Stimulated activated naive CD8-positive, alpha-beta T cell treated with anti-CD3 and anti-CD28 coated beads, Interleukin-15, Interleukin-2, amounts not matched to agents 100 U/mL and 50 U/mL, for 24 hours (primary cell): ENCODE results near the gene CDKN2D.
"Not testable (repeated sequence)": the region's sequence is repeated elsewhere in the genome, so short reads cannot be mapped to it uniquely, and the experiment has no call there.

Experiments
- ATAC-seq: fragments of 150-1000 bp; cut with Tn5 transposase; one replicate; pipeline ENCODE4 v1.10.0; 2021
- DNase-seq: peaks from one replicate; pipeline ENCODE4 v3.0.0; 2021

CDKN2D gene

GRCh38 chr19:10551698-10552301 is 17.0 kb downstream of the CDKN2D start:
- no peak for ATAC-seq
- peak; percentile 61 for DNase-seq

- not testable (repeated sequence) for ATAC-seq, DNase-seq
Observed at GRCh38 chr19:10551006-10551405, 17.8 kb downstream of the CDKN2D start.

DNA sequence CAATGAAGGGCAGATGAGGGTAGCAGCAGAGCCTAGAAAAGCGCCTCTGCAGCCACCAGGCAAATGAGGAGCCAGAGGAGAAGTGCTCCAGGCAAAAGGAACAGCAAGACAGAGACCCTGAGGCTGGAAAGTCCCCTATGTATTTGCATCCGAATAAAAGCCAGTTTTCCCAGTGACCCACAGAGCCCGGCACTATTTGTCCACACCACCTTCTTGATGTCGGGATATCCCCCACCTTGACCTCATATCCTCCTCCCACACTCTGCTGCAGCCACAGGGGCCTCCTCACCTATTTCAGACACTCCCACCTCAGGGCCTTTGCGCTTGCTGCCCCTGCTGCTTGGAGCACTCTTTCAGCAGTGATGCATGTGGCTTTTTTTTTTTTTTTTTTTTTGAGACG is 18.4 kb downstream of the CDKN2D start:
- ATAC-seq (no peak), DNase-seq (no peak)

- DNase-seq, result no peak
- no peak for ATAC-seq
Observed at GRCh38 chr19:10549733-10550132, 19.0 kb downstream of the CDKN2D start.

DNA sequence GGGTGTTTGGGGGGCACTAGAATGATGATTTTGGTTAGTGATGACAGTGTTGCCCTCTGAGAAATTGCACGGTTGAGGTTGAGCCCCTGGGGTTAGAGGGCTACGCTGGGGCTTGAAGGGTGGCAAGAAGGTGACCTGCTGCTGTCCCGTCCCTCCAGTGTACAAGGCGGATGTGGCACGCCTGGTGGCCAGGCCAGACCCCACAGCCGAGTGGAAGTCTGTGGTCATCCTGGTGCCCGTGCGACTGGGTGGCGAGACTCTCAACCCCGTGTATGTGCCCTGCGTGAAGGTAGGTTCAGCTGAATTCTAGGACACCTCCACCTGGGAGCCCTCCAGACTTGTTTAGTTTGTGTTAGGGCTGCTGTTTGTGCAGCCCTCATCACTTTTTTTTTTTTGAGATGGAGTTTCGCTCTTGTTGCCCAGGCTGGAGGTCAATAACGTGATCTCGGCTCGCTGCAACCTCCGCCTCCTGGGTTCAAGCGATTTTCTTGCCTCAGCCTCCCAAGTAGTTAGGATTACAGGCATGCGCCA is 20.0 kb downstream of the CDKN2D start:
- ATAC-seq (no peak), DNase-seq (no peak)

DNA sequence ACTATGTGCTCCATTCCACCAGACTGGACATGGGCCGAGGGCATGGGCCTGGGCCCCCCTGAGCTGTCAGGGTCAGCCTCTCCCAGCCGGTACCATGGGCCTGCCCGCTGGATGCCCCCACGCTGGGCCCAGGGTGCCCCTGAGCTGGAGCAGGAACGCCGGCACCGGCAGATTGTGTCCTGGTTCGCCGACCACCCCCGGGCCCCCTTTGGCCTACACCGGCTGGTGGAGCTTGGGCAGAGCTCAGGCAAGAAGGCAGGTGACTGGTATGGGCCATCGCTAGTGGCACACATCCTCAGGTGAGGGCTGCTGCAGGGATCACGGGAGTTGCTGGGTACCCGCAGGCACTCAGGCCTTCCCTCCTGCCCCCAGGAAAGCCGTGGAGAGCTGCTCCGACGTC is 22.0 kb downstream of the CDKN2D start:
- ATAC-seq (no peak), DNase-seq (no peak)

DNA sequence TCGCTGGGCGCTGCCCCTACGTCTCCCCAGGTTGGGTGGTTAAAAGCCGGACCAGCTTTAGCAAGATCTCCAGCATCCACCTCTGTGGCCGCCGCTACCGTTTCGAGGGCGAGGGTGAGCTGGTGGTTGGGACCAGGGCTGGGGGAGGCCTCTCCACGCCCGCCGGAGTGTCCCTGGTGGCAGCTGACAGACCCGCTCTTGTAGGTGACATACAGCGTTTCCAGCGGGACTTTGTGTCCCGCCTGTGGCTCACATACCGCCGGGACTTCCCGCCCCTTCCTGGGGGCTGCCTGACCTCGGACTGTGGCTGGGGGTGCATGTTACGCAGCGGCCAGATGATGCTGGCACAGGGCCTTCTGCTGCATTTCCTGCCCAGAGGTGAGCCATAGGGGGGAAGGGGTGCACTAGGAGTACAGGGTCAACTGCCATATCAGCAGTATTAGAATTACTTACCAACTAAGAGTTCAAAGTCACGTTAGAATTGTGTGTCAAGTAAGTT is 24.0 kb downstream of the CDKN2D start:
- no peak for ATAC-seq
- DNase-seq, result peak; percentile 27

DNA sequence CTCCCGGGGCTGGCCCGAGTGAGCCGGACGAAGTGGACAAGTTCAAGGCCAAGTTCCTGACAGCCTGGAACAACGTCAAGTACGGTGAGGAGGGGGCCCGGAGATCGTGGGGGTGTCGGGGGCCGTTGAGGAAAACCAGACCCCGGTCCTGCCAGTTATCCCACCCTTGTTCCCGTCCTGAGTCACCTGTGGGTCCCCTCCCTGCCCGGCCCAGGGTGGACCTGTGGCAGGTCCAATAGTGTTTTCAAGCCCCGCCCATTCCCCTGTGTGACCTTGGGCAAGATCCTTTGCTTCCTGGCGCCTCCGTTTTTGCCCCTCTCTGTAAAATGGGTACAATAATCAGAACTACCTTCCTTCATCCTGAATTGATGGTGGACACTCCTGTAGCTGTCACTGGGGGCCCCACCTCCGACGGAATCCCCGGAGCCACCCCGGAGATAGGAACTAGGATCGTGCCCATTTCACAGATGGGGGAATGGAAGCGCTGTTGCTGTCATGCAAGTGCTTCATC is 24.5 kb downstream of the CDKN2D start:
- DNase-seq (peak; percentile 45), ATAC-seq (no peak)

DNA sequence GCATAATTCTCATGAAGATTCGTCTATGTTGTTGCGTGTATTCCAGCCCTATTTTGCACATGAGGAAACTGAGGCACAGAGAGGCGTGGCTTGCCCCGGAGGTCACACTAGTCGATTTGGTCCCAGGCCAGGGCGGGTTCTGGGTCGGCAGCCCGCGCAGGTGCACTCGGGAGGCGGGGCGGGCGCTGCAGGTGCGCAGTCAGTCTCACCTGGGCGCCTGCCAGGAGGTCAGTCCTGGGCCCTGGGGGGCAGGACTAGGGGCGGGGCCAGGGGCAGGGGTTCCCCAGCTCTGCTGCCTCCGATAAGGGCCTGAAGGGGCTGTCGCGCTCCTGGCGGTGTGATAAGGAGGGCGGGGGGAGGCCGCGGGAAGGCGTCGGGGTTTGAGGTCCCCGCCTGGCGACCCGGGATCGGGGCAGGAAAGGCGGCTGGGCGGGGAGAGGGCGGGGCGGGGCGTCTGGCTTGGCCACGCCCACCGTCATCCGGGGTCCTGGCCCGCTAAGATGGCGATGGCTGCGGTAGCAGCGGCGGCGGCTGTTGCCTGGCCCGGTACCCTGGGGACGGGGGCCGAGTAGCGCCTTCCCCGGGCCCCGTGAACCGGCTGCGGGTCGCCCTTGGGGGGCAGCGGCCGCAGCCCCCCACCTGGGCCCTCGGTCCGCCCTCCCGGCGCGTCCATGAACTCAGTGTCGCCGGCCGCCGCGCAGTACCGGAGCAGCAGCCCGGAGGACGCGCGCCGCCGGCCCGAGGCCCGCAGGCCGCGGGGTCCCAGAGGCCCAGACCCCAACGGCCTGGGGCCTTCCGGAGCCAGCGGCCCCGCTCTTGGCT is 25.1 kb downstream of the CDKN2D start, which contains the start of gene ATG4D:
ATG4D (plus strand) TSS at position 485 of the 822 bp plus-strand sequence; CDS start at position 672, 187 bp downstream.
- ATAC-seq (peak; percentile 82), DNase-seq (peak; percentile 85)

DNA sequence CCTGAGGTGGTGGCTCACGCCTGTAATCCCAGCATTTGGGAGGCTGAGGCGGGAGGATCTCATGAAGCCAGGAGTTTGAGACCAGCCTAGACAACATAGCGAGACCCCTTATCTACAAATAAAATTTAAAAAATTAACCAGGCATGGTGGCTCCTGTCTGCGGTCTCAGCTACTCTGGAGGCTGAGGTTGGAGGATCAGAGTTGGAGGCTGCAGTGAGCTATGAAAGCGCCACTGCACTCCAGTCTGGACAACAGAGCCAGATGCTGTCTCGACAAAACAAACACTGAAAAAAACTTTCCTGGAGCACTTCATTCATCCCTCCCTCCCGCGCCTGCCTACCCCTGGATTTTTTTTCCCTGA is 25.7 kb downstream of the CDKN2D start:
- no peak for ATAC-seq
- DNase-seq, result no peak

- not testable (repeated sequence) for ATAC-seq, DNase-seq
Observed at GRCh38 chr19:10539016-10539415, 29.8 kb downstream of the CDKN2D start.

GRCh38 chr19:10538204-10538983 is 30.4 kb downstream of the CDKN2D start:
- DNase-seq, result no peak
- ATAC-seq, result no peak

DNA sequence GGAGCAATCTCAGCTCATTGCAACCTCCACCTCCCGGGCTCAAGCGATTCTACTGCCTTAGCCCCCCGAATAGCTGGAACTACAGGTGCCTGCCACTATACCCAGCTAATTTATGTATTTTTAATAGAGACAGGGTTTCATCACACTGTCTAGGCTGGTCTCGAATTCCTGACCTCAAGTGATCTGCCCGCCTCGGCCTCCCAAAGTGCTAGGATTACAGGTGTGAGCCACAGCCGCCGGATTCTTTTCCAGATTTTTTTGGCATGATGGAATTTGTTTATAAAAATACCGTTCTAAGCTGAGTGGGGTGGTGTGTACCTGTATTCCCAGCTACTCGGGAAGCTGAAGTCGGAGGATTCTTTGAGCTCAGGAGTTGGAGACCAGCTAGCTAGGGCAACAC is 31.1 kb downstream of the CDKN2D start:
- ATAC-seq (no peak), DNase-seq (no peak)

GRCh38 chr19:10535613-10536012 is 33.2 kb downstream of the CDKN2D start:
- ATAC-seq, result no peak
- DNase-seq, result no peak

DNA sequence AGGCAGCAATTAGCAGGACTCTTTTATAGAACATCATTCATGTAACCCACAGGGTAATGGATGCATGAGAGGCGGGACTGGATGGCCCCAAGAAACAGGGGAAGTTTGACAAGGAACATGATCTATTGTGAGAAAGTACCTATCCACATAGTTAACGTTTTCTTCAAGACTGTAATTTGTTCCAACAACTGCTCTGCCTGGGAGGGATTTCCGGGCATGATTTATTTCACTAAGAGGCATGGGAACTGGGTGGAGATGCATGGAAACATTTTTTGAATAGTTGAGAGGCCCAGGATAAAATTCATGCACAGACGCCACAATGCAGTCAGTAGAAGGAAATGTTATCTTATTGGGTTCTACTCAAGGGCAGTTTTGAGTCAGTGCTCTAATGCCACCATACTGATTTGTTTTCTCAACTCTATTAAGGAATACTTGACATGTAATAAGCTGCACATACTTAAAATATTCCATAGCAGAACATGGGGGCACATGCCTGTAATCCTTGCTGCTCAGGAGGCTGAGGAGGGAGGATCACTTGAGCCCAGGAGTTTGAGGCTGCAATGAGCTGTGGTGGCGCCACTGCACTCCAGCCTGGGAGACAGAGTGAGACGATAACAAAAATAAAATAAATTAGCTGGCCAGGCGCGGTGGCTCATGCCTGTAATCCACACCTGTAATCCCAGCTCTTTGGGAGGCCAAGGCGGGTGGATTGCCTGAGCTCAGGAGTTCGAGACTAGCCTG is 35.0 kb downstream of the CDKN2D start:
- DNase-seq (no peak), ATAC-seq (no peak)

DNA sequence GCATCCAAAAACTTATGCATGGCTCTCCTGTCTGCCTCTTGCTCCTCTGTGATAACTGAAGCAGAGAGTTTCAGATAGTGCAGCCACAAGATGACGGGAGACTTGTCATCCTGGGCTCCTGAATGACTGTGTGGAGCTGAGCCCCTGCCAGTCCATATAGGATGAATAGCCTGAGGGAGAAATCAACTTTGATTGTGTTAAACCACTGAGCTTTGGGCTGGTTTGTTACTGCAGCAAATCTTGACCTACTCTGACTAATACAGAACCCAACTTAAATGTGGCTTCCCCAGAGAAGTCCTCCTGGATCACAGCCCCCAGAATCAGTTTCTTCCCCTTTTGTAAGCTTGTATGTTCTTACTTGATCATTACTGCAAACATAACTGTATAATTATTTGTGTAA is 36.3 kb downstream of the CDKN2D start:
- DNase-seq, result no peak
- peak; percentile 32 for ATAC-seq

- ATAC-seq, DNase-seq: not testable (repeated sequence)
Observed at GRCh38 chr19:10526887-10527286, 41.9 kb downstream of the CDKN2D start.

DNA sequence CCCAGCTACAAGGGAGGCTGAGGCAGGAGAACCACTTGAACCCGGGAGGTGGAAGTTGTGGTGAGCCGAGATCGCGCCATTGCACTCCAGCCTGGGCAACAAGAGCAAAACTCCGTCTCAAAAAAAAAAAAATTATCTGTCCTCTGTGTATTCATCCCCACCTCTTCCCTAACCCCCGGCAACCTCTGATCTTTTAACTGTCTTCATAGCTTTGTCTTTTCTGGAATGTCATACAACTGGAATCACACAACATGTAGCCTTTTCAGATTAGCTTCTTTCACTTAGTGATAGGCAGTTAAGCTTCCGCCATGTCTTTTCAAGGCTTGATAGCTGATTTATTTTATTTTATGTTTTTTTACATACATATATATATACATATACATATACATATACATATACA is 43.1 kb downstream of the CDKN2D start:
- ATAC-seq (no peak), DNase-seq (no peak)

DNA sequence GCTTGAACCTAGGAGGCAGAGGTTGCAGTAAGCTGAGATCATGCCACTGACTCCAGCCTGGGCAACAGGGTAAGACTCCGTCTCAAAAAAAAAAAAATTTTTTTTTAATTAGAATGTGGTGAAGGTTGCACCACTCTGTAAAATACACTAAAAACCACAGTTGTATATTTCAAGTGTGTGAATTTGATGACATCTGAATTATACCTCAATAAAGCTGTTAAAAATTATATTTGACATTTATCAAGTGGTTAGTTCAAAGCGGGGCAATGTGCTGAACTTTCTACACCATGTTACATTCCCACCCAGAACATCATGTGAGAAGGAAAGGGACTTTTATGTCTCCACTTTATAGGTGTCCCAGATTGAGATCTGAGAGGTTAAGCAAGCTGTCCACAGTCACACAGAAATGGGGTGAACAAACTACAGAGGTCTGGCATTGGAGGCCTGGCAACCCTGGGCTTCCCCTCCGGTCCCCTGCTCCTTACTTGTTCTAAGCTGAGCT is 45.6 kb downstream of the CDKN2D start:
- ATAC-seq, result peak; percentile 7
- DNase-seq, result no peak

- DNase-seq, result no peak
- ATAC-seq, result no peak
Observed at GRCh38 chr19:10521461-10522171, 47.2 kb downstream of the CDKN2D start.
